Measurements from ENCODE around the gene HOMER3.

- TF ChIP-seq TARDBP (CRISPR knock-in tag; IDR thresholded peaks at IDR 0.05) = no peak
- TF ChIP-seq ZNF143 (CRISPR knock-in tag; IDR thresholded peaks at IDR 0.05) = no peak
- TF ChIP-seq FOXM1 (CRISPR knock-in tag; IDR thresholded peaks at IDR 0.05) = no peak
- no peak for TF ChIP-seq POLR2AphosphoS5 (IDR thresholded peaks at IDR 0.05; ENCODE audit: low read depth, low read length)
- no peak for TF ChIP-seq EP300 (IDR thresholded peaks at IDR 0.05; ENCODE audit: low read depth in 2 of 2, low read length in 2 of 2)
- TF ChIP-seq EP300 (CRISPR knock-in tag; IDR thresholded peaks at IDR 0.05; ENCODE audit: borderline replicate concordance) = no peak
- no peak for TF ChIP-seq MAFK (conservative IDR thresholded peaks at IDR 0.05 in 1 of 2, IDR thresholded peaks at IDR 0.05 in 1 of 2; ENCODE audit: low read length in 2 of 2)
- TF ChIP-seq SUZ12 (IDR thresholded peaks at IDR 0.05; ENCODE audit: low read depth, low read length) = no peak
- no peak for TF ChIP-seq NFIC (IDR thresholded peaks at IDR 0.05; ENCODE audit: low read length)
- TF ChIP-seq ZNF703 (CRISPR knock-in tag; IDR thresholded peaks at IDR 0.05; ENCODE audit: borderline replicate concordance) = no peak
- no peak for TF ChIP-seq SRF (IDR thresholded peaks at IDR 0.05; ENCODE audit: low read depth, low read length)
- no peak for TF ChIP-seq IRF9 (CRISPR knock-in tag; IDR thresholded peaks at IDR 0.05; ENCODE audit: borderline replicate concordance)
These were observed 7.9 kb upstream of the HOMER3 start for GRCh38 chr19:18948976-18949356.
